Camera-type eye (tissue), 1 donor: ENCODE data around the gene POLR3G. TPM values are rescaled to one million over a fixed set of nuclear protein-coding genes. Genes with fewer than 3 reads are reported as not detected.

ENCODE experiments used
- total RNA-seq: library from RNA; depleted of rRNA; stranded (reverse); fragments of >200 nt; gene quantifications from one replicate; pipeline ENCODE4 v1.2.3, GENCODE V29; 2014

POLR3G gene
- 2.7 TPM for total RNA-seq

GRCh38 chr5:90474235-90475107 is at the start of gene POLR3G, which contains the start of gene MBLAC2:
Gene POLR3G (plus strand): TSS chr5:90474864. CDS start chr5:90485568, 10,704 bp downstream.
Gene MBLAC2 (minus strand): TSS chr5:90474771. CDS start chr5:90474292, 479 bp downstream.

GRCh38 chr5:90529194-90529938 is 54.7 kb downstream of the POLR3G start, which contains the start of gene LYSMD3:
Gene LYSMD3 (minus strand): TSS chr5:90529584. CDS start chr5:90525289, 4,295 bp downstream.

GRCh38 chr5:90558344-90559192 is 83.9 kb downstream of the POLR3G start, which contains the start of gene ADGRV1:
Gene ADGRV1 (plus strand): TSS chr5:90558797. CDS start chr5:90558896, 99 bp downstream.

Other genes with a start within 250 kb of the POLR3G start
- 39.0 TPM for gene CETN3, start 65.1 kb upstream of the POLR3G start, total RNA-seq
- gene MBLAC2, start 93 bp upstream of the POLR3G start, total RNA-seq: 13.1 TPM
- gene LYSMD3, start 54.7 kb downstream of the POLR3G start, total RNA-seq: 33.8 TPM
- gene ADGRV1, start 83.9 kb downstream of the POLR3G start, total RNA-seq: 287 TPM